ENCODE data around the gene COL2A1.

Gene COL2A1

DNA sequence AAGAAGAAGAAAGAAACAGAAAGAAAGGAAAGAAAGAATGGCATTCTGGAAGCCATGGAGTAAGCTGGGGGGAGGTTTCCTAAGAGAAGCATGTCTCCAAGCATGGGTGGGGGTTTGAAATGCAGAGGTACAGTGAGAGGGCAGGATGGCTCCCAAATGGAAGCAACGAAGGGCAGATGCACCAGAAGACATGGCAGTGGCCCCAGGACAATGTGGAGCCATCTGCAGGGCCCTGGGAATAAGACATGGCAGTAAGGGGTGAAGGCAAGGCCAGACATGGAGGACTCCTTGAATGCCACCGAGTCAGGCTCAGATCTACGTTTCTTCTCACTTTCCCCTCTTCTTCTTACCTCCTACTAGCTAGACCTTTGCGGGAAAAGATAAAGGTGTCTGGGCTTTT is 4.7 kb upstream of the COL2A1 start:
- TF ChIP-seq, protein P1, sequence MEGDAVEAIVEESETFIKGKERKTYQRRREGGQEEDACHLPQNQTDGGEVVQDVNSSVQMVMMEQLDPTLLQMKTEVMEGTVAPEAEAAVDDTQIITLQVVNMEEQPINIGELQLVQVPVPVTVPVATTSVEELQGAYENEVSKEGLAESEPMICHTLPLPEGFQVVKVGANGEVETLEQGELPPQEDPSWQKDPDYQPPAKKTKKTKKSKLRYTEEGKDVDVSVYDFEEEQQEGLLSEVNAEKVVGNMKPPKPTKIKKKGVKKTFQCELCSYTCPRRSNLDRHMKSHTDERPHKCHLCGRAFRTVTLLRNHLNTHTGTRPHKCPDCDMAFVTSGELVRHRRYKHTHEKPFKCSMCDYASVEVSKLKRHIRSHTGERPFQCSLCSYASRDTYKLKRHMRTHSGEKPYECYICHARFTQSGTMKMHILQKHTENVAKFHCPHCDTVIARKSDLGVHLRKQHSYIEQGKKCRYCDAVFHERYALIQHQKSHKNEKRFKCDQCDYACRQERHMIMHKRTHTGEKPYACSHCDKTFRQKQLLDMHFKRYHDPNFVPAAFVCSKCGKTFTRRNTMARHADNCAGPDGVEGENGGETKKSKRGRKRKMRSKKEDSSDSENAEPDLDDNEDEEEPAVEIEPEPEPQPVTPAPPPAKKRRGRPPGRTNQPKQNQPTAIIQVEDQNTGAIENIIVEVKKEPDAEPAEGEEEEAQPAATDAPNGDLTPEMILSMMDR (IDR thresholded peaks at IDR 0.05; ENCODE audit: borderline replicate concordance, control extremely low read depth, extremely low read depth, insufficient read depth, missing control alignments), result no peak
- in situ Hi-C loops (cut with MboI; ENCODE audit: low sequenced_read_pairs, unreplicated experiment), result no loop called here

DNA sequence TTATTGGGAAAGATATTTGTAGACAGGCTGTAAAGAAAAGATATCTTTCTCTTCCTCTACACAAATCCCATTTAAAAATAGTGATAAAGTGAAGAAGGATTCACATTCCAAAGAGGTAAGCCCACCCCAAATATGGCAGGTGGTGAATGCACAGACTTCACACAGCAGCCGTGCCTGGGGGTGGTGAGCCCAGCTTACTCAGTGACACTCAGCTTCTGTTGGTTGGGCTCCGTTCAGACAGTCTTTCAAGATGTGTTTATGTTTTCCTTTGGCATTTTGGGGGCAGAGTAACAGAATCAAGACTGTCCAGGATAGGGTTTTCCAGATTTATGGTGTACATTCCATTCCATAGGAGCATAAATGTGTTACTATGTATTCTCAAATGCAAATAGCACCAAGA is 4.1 kb upstream of the COL2A1 start:
- TF ChIP-seq, protein P1 (IDR thresholded peaks at IDR 0.05; ENCODE audit: borderline replicate concordance, control extremely low read depth, extremely low read depth, insufficient read depth, missing control alignments), result no peak
- no peak for DNase-seq (ENCODE audit: low spot score)
- in situ Hi-C loops (cut with MboI; ENCODE audit: low sequenced_read_pairs, unreplicated experiment), result no loop called here

More for the DNA sequence above, 4.7 kb upstream of the COL2A1 start:
- no peak for DNase-seq (ENCODE audit: low spot score)

DNA sequence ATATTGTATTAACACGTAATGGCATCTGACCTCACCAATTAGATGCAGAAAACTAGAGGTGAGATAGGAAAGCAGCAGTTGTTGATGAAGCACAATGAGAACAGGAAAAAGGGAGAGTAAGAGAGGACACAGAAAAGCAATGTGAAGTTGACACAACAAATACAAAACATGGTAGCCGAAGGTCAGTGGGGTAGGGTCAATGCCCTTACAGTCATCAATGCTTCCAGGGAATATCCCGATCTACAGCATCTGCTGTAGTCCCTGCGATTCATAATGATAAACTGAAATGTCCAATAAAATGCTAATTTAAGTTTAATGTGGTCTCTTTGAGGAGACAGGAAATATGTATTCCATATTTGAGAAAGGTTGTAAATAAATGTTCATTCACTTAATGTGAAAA is 2.9 kb upstream of the COL2A1 start:
- no peak for DNase-seq (ENCODE audit: low spot score)
- TF ChIP-seq, protein P1 (IDR thresholded peaks at IDR 0.05; ENCODE audit: borderline replicate concordance, control extremely low read depth, extremely low read depth, insufficient read depth, missing control alignments), result no peak
- in situ Hi-C loops (cut with MboI; ENCODE audit: low sequenced_read_pairs, unreplicated experiment), result no loop called here

DNA sequence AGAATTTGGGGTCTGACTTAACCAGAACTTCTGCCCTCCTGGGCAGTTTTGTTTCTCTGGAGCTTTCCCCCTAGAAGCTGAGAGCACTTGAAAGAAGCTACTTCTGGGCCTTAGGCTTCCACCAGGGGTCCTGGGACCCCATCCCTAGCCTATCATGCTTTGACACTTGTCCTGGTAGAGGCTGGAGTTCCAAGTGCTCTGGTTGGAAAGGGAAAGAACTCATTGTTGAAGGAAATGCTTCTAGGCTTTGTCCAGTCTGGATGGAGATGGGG is 1.4 kb upstream of the COL2A1 start:
- TF ChIP-seq, protein P1 (IDR thresholded peaks at IDR 0.05; ENCODE audit: borderline replicate concordance, control extremely low read depth, extremely low read depth, insufficient read depth, missing control alignments), result no peak
- DNase-seq (ENCODE audit: low spot score), result no peak
- in situ Hi-C loops (cut with MboI; ENCODE audit: low sequenced_read_pairs, unreplicated experiment), result no loop called here

DNA sequence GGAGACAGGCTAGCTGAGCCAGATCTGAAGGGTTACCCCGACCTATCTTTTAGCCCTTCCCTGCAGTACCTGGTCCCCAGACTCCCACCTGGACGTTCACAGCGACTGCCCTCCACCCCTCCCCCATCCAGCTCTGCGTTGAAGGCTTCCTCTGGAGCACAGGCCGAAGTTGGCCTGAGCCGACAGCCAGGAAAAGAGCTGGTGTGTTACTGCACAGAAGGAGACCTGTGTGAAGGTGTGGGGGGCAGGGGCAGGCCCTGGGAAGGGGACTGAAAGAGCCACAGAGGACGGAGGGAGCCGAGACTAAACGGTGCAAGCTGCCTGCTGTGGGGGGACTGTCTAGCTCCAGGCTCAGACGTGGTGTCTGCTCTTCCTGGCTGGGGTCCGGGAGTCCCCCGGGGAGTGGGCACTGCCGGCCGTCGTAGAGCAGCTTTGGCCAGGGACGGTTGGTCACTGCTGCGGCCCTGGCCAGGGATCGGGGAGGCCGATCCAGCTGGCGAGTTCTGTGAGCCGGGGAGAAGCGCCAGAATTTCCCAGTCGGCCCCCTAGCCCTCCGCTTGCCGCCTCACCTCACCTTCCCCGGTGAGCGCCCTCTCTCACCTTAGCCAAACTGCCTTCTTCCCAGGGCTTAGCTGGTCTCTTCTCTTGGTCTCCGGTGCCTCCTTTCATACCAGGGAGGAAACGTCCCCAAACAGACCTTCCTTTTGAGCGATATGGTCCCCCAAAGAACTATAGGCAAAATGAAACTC is 899 bp upstream of the COL2A1 start:
- DNase-seq (ENCODE audit: low spot score), result peak; percentile 38
- TF ChIP-seq, protein P1 (IDR thresholded peaks at IDR 0.05; ENCODE audit: borderline replicate concordance, control extremely low read depth, extremely low read depth, insufficient read depth, missing control alignments), result no peak
- in situ Hi-C loops (cut with MboI; ENCODE audit: low sequenced_read_pairs, unreplicated experiment), result no loop called here

DNA sequence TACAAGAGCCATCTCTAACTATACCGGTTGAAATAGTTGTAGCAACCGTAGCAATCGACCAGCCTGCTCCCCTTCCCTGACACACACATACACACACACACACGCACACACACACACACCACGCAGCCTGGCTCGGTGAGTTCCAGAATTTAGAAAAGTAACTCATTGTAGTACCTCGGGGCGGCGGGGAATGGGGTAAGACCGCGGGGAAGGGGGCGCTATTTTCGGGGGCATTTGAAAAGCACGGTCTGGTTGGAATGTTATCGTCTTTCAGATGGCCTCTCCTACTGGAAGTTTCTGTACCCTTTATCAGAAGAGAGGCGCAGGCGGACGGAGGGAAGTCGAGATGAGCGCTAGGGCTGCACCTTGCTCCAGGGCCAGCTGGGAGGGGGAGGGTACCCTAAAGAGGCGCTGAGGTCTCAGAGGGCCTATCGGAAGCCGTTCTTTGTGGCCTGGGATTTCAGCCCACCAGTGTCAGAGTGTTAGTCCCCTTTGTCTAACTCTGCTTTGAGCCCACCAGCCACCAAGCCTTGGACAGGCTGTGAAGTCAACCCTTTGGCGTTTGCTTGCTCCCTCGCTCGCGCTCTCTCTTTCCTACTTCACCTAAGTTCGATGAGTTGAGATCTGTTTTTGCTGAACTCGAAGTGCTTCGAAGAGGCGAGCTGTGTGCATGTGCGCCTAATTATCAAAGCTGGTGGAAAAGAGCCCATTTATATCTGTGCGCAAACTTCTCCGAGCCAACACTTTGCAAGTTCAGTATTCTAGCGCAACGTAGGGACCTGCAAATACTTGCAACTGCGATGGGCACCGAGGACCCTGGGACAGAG is 837 bp downstream of the COL2A1 start:
- TF ChIP-seq, protein P1 (IDR thresholded peaks at IDR 0.05; ENCODE audit: borderline replicate concordance, control extremely low read depth, extremely low read depth, insufficient read depth, missing control alignments), result no peak
- DNase-seq (ENCODE audit: low spot score), result peak; percentile 41
- in situ Hi-C loops (cut with MboI; ENCODE audit: low sequenced_read_pairs, unreplicated experiment), result no loop called here

Measured in GM13976 (cell line).